Panc1 (cell line): ENCODE results near the gene ZMYND10. TPM values are rescaled to one million over a fixed set of nuclear protein-coding genes. Genes with fewer than 3 reads are reported as not detected.

ENCODE experiments used
- ATAC-seq: fragments of 200-7000 bp; cut with Tn5 transposase; 2 replicates; pipeline ENCODE4 v1.9.1; 2020; ENCODE audit warnings: mild to moderate bottlenecking, moderate library complexity
- BruUV-seq: library from RNA; stranded (reverse); fragments of 400-500 nt; replicated peaks from 2 replicates; lab custom pipeline; 2021; lab: Mats Ljungman, UMichigan
- CTCF ChIA-PET: fragments of 300-600 bp; sonication (Branson Sonifier 250); formaldehyde crosslinking; loops from one replicate; lab custom pipeline; 2022; ENCODE audit warnings: antibody characterized with exemption; lab: Charles Lee
- POLR2A ChIA-PET: fragments of 300-600 bp; sonication (Branson Sonifier 250); formaldehyde crosslinking; loops from one replicate; lab custom pipeline; 2022; ENCODE audit warnings: antibody characterized with exemption; lab: Charles Lee
- DNase-seq: peaks from one replicate; pipeline ENCODE4 v3.0.0-alpha.2; 2010; ENCODE audit warnings: low read depth, low spot score
- H3K27ac ChIP-seq: 2 replicates; pipeline ENCODE4 v1.5.1; 2011; ENCODE audit warnings: mild to moderate bottlenecking, low read length, inconsistent platforms
- H3K27me3 ChIP-seq: fragments of 200-500 bp; sonication (Bioruptor generic); 2 replicates; pipeline ENCODE4 v1.6.0; 2014; ENCODE audit warnings: low read length, inconsistent platforms; ENCODE audit not compliant: control insufficient read depth, insufficient read depth
- H3K36me3 ChIP-seq: fragments of 200-500 bp; sonication (Bioruptor generic); 2 replicates; pipeline ENCODE4 v1.5.1; 2014; ENCODE audit warnings: inconsistent platforms, mild to moderate bottlenecking, low read length, moderate library complexity; ENCODE audit not compliant: control insufficient read depth, insufficient read depth
- H3K4me1 ChIP-seq: 2 replicates; pipeline ENCODE4 v1.5.1; 2011; ENCODE audit warnings: inconsistent platforms, mild to moderate bottlenecking, low read length, moderate library complexity; ENCODE audit not compliant: control insufficient read depth, insufficient read depth
- H3K4me3 ChIP-seq, 2 experiments: 2 replicates each; pipeline ENCODE4 v1.5.1; 2011 to 2012; ENCODE audit warnings: low read depth in 2 of 2, low read length in 2 of 2, mild to moderate bottlenecking in 2 of 2, inconsistent platforms in 1 of 2, moderate library complexity in 1 of 2
- H3K9me3 ChIP-seq: fragments of 200-500 bp; sonication (Bioruptor generic); 2 replicates; pipeline ENCODE4 v1.5.1; 2014; ENCODE audit warnings: low read depth, mild to moderate bottlenecking, inconsistent platforms, low read length, moderate library complexity; ENCODE audit not compliant: control insufficient read depth, insufficient read depth
- CTCF ChIP-seq: fragments of 450-650 bp; IDR thresholded peaks from 2 replicates; pipeline ENCODE4 v1.5.1; 2017; ENCODE audit warnings: mild to moderate bottlenecking
- POLR2AphosphoS5 ChIP-seq: IDR thresholded peaks from 2 replicates; pipeline ENCODE4 v1.6.1; 2012; ENCODE audit warnings: mild to moderate bottlenecking, low read depth, low read length, moderate library complexity
- SIN3A ChIP-seq: IDR thresholded peaks from 2 replicates; pipeline ENCODE4 v1.6.1; 2012; ENCODE audit warnings: low read depth, mild to moderate bottlenecking, low read length, moderate library complexity, borderline replicate concordance; ENCODE audit not compliant: insufficient read depth
- TCF7L2 ChIP-seq: IDR thresholded peaks from 2 replicates; pipeline ENCODE4 v1.6.1; 2011; ENCODE audit warnings: mild to moderate bottlenecking, low read depth, low read length, inconsistent platforms
- in situ Hi-C: cut with HindIII; loops from 2 replicates; pipeline ENCODE4 v1.10.0; 2016; ENCODE audit warnings: low sequenced_read_pairs, low pct_unique_long_range_greater_than_20kb
- intact Hi-C: fragments of 100-400 bp; cut with micrococcal nuclease; formaldehyde crosslinking; loops from one replicate; pipeline ENCODE4 v1.10.0; 2022; ENCODE audit not compliant: unreplicated experiment
- total RNA-seq: library from RNA; stranded (reverse); gene quantifications from one replicate; pipeline ENCODE4 v1.2.1, GENCODE V29; 2021; ENCODE audit not compliant: unreplicated experiment
- TF ChIP-seq, protein P1 (sequence below), 2 experiments: IDR thresholded peaks; 2 replicates each; pipeline ENCODE4 v1.6.1; 2011 to 2012; ENCODE audit warnings: low read depth in 2 of 2, control low read depth in 1 of 2, low read length in 1 of 2, mild to moderate bottlenecking in 1 of 2, moderate library complexity in 1 of 2; ENCODE audit not compliant: insufficient read depth in 1 of 2

ZMYND10 gene
- total RNA-seq, 1 experiment from 2014 or later, result 3.6 TPM

- no peak overlapping the region for H3K4me3 ChIP-seq
- ChIA-PET CTCF (interaction anchor here (0.6 kb wide), 1 partner anchor 25 kb away, joined by 6 read pairs; no protein-coding TSS in a partner anchor), POLR2A (no interaction called here)
- H3K4me1 ChIP-seq, result no peaks in the 10 kb centered on the region
- intact Hi-C loops (no loop called here), in situ Hi-C loops (no loop called here)
- ATAC-seq (no peak), DNase-seq (no peak)
- no peak for TF ChIP-seq CTCF
- H3K27ac ChIP-seq, result no peak overlapping the region
- BruUV-seq, result no TSS peak
- no peaks in the 10 kb centered on the region for H3K36me3 ChIP-seq
- H3K9me3 ChIP-seq, result no peaks in the 10 kb centered on the region
- no peaks in the 10 kb centered on the region for H3K27me3 ChIP-seq
Observed at GRCh38 chr3:50304601-50305000, 40.9 kb downstream of the ZMYND10 start.

GRCh38 chr3:50303013-50303815 lies 42.3 kb downstream of the ZMYND10 start, which contains the start of gene HYAL1:
Gene HYAL1, minus strand, starts transcription at chr3:50303574. Its CDS starts 618 bp downstream, at chr3:50302956.
- in situ Hi-C loops, result no loop called here
- Histone ChIP-seq H3K4me3 (no peak within 1 kb of the TSS), H3K4me1 (peaks cover 3% of the 10 kb centered on the region), H3K27ac (no peak within 1 kb of the TSS), H3K9me3 (no peaks in the 10 kb centered on the region), H3K36me3 (no peaks in the 10 kb centered on the region), H3K27me3 (no peaks in the 10 kb centered on the region)
- TF ChIP-seq CTCF (no peak; the same call in 1 of the 2 replicates), POLR2AphosphoS5 (no peak), TCF7L2 (no peak), SIN3A (no peak)
- TF ChIP-seq, protein P1, sequence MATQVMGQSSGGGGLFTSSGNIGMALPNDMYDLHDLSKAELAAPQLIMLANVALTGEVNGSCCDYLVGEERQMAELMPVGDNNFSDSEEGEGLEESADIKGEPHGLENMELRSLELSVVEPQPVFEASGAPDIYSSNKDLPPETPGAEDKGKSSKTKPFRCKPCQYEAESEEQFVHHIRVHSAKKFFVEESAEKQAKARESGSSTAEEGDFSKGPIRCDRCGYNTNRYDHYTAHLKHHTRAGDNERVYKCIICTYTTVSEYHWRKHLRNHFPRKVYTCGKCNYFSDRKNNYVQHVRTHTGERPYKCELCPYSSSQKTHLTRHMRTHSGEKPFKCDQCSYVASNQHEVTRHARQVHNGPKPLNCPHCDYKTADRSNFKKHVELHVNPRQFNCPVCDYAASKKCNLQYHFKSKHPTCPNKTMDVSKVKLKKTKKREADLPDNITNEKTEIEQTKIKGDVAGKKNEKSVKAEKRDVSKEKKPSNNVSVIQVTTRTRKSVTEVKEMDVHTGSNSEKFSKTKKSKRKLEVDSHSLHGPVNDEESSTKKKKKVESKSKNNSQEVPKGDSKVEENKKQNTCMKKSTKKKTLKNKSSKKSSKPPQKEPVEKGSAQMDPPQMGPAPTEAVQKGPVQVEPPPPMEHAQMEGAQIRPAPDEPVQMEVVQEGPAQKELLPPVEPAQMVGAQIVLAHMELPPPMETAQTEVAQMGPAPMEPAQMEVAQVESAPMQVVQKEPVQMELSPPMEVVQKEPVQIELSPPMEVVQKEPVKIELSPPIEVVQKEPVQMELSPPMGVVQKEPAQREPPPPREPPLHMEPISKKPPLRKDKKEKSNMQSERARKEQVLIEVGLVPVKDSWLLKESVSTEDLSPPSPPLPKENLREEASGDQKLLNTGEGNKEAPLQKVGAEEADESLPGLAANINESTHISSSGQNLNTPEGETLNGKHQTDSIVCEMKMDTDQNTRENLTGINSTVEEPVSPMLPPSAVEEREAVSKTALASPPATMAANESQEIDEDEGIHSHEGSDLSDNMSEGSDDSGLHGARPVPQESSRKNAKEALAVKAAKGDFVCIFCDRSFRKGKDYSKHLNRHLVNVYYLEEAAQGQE (IDR thresholded peaks at IDR 0.05; ENCODE audit: insufficient read depth in 1 of 2, low read depth in 2 of 2, low read length in 1 of 2), result no peak
- no peak for DNase-seq
- intact Hi-C loops, result no loop called here
- ChIA-PET POLR2A (no interaction called here), CTCF (no interaction called here)
- ATAC-seq, result no peak
- BruUV-seq, result no TSS peak
